GM19035 (cell line): ENCODE results near the gene NXPE4.
"Not testable (repeated sequence)": the region's sequence is repeated elsewhere in the genome, so short reads cannot be mapped to it uniquely, and the experiment has no call there.

ENCODE experiments used
- ATAC-seq: cut with Tn5 transposase; IDR thresholded peaks from one replicate; pipeline ENCODE4 v1.9.1; 2021; ENCODE audit not compliant: unreplicated experiment

Gene NXPE4

DNA sequence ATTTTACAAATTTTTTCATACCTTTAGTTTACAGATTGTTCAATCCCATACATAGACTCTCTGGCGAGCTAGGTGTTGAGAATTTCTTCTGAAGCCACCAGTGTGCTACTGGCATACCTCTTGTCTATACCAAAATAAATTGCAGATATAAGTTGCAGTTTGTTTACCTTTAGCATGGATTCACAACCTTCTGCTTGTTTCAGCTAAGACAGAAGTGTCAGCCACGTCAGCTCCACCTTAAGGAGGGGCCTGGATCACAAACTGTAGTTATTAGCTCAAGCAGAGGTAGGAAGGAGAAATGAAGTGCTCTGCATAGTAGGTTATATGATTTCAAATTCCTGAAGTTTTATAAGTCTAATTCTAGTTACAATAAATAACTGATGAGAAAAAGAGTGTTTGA, at the start of gene NXPE4:
NXPE4 (minus strand) TSS at position 216 of the 400 bp plus-strand sequence. CDS start 1,027 bp downstream, outside the sequence.
- ATAC-seq: no peak

DNA sequence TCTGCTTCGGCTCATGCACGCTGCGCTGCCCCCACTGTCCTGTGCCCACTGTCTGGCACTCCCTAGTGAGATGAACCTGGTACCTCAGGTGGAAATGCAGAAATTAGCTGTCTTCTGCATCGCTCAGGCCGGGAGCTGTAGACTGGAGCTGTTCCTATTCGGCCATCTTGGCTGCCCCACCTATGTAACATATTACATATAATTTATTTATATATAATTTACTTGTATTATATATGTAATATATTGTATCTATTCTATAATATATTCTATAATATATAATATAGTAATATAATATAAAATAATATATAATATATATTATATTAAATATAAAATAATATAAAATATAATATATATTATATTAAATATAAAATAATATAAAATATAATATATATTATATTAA, 43.9 kb upstream of the NXPE4 start:
- not testable (repeated sequence) for ATAC-seq

DNA sequence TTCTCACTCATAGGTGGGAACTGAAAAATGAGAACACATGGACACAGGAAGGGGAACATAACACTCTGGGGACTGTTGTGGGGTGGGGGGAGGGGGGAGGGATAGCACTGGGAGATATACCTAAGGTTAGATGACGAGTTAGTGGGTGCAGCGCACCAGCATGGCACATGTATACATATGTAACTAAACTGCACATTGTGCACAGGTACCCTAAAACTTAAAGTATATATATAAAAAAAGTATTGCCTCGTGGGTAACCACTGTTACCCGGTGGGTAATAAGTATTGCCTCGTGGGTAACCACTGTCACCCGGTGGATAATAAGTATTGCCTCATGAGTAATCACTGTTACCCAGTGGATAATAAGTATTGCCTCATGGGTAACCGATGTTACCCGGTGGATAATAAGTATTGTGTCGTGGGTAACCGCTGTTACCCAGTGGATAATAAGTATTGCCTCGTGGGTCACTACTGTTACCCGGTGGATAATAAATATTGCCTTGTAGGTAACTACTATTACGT, 35.9 kb upstream of the NXPE4 start:
- not testable (repeated sequence) for ATAC-seq

DNA sequence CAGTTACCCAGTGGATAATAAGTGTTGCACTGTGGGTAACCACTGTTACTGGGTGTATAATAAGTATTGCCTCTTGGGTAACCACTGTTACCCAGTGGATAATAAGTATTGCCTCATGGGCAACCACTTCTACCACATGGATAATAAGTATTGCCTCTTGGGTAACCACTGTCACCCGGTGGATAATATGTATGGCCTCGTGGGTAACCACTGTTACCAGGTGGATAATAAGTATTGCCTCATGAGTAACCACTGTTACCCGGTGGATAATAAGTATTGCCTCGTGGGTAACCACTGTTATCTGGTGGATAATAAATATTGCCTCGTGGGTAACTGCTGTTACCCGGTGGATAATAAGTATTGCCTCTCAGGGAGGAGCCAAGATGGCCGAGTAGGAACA, 29.7 kb upstream of the NXPE4 start:
- ATAC-seq: no peak

DNA sequence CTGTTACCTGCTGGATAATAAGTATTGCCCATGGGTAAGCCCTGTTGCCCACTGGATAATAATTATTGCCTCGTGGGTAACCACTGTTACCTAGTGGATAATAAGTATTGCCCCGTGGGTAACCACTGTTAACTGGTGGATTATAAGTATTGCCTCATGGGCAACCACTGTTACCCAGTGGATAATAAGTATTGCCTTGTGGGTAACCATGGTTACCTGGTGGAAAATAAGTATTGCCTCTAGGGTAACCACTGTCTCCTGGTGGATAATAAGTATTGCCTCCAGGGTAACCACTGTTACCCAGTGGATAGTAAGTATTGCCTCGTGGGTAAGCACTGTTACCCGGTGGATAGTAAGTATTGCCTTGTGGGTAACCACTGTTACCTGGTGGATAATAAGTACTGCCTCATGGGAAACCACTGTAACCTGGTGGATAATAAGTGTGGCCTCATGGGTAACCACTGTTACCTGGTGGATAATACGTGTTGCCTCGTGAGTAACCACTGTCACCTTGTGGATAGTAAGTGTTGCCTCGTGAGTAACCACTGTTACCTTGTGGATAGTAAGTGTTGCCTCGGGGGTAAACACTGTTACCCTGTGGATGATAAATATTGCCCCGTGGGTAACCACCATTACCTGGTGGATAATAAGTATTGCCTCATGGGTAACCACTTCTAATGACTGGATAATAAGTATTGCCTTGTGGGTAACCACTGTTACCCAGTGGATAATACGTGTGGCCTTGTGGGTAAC, 29.0 kb upstream of the NXPE4 start:
- ATAC-seq: no peak

DNA sequence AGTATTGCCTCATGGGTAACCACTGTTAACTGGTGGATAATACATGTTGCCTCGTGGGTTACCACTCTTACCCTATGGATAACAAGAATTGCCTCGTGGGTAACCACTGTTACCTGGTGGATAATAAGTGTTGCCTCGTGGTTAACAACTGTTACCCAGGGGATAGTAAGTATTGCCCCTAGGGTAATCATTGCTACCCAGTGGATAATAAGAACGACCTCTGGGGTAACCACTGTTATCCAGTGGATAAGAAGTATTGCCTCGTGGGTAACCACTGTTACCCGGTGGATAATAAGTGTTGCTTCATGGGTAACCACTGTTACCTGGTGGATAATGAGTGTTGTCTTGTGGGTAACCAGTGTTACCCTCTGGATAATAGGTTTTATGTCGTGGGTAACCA, 28.1 kb upstream of the NXPE4 start:
- ATAC-seq: no peak

DNA sequence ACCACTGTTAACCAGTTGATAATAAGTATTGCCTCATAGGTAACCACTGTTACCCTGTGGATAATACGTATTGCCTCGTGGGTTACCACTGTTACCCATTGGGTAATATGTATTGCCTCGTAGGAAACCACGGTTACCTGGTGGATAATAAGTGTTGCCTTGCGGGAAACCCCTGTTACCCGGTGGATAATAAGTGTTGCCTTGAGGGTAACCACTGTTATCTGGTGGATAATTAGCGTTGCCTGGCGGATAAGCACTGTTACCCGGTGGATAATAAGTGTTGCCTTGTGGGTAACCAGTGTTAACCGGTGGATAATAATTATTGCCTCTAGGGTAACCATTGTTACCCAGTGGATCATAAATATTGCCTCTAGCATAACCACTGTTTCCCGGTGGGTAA, 27.3 kb upstream of the NXPE4 start:
- ATAC-seq: no peak

DNA sequence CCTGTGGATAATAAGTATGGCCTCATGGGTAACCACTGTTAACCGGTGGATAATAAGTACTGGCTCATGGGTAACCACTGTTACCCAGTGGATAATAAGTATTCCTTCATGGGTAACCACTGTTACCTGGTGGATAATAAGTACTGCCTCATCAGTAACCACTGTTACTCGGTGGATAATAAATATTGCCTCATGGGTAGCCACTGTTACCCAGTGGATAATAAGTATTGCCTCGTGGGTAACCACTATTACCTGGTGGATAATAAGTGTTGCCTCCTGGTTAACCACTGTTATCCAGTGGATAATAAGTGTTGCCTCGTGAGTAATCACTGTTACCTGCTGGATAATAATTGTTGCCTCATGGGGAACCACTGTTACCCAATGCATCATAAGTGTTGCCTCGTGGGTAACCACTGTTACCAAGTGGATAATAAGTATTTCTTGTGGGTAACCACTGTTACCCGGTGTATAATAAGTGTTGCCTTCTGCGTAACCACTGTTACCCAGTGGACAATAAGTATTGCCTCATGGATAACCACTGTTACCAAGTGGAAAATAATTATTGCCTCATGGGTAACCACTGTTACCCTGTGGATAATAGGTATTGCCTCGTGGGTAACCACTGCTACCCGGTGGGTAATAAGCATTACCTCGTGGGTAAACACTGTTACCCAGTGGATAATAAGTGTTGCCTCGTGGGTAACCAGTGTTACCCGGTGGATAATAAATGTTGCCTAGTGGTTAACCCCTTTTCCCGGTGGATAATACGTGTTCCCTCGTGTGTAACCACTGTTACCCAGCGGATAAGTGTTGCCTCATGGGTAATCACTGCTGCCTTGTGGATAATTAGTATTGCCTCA, 26.6 kb upstream of the NXPE4 start:
- ATAC-seq: no peak

DNA sequence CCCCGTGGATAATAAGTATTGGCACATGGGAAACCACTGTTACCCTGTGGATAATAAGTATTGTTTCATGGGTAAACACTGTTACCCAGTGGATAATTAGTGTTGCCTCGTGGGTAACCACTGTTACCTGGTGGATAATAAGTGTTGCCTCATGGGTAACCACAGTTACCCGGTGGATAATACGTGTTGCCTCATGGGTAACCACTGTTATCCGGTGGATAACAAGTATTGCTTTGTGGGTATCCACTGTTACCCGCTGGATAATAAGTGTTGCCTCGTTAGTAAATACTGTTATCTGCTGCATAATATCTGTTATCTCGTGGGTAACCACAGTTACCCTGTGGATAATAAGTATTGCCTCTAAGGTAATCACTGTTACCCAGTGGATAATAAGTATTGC, 25.5 kb upstream of the NXPE4 start:
- ATAC-seq: no peak

DNA sequence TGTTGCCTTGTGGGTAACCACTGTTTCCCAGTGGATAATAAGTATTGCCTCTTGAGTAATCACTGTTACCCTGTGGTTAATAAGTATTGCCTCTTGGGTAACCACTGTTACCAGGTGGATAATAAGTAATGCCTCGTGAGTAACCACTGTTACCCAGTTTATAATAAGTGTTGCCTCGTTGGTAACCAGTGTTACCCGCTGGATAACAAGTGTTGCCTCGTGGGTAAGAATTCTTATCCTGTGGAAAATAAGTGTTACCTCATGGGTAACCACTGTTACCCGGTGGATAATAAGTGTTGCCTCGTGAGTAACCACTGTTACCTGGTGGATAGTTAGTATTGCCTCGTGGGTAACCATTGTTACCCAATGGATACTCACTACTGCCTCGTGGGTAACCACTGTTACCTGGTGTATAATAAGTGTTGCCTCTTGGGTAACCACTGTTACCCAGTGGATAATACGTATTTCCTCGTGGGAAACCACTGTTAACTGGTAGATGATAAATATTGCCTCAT, 24.1 kb upstream of the NXPE4 start:
- no peak for ATAC-seq

DNA sequence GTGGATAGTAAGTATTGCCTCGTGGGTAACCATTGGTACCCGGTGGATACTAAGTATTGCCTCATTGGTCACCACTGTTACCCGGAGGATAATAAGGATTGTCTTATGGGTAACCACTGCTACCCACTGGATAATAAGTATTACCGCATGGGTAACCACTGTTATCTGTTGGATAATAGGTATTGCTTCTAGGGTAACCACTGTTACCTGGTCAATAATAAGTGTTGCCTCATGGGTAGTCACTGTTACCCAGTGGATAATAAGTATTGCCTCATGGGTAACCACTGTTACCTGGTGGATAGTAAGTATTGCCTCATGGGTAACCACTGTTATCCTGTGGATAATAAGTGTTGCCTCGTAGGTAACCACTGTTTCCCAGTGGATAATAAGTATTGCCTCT, 22.6 kb upstream of the NXPE4 start:
- no peak for ATAC-seq

DNA sequence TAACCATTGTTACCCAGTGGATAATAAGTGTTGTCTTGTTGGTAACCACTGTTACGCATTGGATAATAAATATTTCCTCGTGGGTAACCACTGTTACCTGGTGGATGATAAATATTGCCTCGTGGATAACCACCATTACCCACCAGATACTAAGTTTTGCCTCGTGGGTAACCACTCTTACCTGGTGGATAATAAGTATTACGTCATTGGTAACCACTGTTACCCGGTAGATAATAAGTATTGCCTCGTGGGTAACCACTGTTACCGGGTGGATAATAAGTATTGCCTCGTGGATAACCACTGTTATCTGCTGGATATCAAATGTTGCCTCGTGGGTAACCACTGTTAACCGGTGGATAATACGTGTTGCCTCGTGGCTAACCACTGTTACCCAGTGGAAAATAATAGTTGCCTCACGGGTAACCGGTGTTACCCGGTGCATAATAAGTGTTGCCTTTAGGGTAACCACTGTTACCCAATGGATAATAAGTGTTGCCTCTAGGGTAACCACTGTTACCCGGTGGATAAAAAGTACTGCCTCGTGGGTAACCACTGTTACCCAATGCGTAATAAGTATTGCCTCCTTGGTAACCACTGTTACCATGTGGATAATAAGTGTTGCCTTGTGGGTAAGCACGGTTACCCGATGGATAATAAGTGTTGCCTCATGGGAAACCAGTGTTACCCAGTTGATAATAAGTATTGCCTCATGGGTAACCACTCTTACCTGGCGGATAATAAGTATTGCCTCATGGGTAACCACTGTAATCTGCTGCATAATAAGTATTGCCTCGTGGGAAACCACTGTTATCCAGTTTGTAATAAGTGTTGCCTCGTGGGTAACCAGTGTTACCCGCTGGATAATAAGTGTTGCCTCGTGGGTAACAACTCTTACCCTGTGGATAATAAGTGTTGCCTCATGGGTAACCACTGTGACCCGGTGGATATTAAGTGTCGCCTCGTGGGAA, 21.9 kb upstream of the NXPE4 start:
- ATAC-seq: no peak

DNA sequence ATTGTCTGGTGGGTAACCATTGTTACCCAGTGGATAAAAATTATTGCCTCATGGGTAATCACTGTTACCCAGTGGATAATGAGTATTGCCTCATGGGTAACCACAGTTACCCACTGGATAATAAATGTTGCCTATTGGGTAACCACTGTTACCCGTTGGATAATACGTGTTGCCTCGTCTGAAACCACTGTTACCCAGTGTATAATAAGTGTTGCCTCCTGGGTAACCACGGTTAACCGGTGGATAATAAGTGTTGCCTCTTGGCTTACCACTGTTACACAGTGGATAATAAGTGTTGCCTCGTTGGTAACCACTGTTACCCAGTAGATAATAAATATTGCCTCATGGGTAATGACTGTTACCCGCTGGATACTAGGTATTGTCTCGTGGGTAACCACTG, 20.9 kb upstream of the NXPE4 start:
- ATAC-seq: no peak

DNA sequence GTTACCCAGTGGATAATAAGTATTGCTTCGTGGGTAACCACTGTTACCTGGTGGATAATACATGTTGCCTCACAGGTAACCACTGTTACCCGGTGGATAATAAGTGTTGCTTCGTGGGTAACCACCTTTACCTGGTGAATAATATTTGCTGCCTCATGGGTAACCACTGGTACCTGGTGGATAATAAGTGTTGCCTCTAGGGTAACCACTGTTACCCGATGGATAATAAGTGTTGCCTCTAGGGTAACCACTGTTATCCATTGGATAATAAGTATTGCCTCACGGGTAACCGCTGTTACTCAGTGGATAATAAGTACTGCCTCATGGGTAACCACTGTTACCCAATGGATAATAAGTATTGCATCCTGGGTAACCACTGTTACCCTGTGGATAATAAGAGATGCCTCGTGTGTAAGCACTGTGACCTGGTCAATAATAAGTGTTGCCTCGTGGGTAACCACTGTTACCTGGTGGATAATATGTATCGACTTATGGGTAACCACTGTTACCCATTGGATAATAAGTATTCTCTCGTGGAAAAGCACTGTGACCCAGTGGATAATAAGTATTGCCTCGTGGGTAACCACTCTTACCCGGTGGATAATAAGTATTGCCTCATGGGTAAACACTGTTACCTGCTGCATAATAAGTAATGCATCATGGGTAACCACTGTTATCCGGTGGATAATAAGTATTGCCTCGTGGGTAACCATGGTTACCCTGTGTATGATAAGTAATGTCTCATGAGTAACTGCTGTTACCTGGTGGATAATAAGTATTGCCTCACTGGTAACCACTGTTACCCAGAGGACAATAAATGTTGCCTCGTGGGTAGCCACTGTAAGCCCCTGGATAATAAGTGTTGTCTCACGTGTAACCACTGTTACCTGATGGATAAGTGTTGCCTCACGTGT, 20.1 kb upstream of the NXPE4 start:
- no peak for ATAC-seq

DNA sequence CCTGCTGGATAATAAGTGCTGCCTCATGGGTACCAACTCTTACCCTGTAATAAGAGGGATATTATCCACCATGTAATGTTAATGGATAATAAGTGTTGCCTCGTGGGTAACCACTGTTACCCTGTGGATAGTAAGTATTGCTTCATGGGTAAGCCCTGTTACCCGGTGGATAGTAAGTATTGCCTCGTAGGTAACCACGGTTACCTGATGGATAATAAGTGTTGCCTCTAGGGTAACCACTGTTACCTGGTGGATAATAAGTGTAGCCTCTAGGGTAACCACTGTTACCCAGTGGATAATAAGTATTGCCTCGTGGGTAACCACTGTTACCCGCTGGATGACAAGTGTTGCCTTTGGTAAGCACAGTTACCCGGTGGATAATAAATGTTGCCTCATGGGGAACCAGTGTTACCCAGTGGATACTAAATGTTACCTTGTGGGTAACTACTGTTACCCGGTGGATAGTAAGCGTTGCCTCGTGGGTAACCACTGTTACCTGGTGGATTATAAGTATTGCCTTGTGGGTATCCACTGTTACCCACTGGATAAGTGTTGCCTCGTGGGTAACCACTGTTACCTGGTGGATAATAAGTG, 18.6 kb upstream of the NXPE4 start:
- ATAC-seq: no peak

DNA sequence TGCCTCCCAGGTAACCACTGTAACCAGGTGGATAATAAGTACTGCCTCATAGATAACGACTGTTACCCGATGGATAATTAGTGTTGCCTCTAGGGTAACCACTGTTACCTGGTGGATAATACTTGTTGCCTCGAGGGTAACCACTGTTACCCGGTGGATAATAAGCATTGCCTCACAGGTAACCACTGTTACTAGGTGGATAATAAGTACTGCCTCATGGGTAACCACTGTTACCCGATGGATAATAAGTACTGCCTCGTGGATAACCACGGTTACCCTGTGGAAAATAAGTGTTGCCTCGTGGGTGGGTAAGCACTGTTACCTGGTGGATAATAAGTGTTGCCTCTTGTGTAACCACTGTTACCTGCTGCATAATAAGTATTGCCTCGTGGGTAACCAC, 17.5 kb upstream of the NXPE4 start:
- not testable (repeated sequence) for ATAC-seq

DNA sequence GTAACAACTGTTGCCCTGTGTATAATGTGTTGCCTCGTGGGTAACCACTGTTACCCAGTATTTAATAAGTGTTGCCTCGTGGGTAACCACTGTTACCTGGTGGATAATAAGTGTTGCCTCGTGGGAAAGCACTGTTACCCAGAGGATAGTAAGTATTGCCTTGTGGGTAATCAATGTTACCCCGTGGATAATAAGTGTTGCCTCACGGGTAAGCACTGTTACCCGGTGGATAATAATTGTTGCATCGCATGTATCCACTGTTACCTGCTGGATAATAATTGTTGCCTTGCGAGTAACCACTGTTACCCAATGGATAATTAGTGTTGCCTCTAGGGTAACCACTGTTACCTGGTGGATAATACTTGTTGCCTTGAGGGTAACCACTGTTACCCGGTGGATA, 17.1 kb upstream of the NXPE4 start:
- no peak for ATAC-seq

DNA sequence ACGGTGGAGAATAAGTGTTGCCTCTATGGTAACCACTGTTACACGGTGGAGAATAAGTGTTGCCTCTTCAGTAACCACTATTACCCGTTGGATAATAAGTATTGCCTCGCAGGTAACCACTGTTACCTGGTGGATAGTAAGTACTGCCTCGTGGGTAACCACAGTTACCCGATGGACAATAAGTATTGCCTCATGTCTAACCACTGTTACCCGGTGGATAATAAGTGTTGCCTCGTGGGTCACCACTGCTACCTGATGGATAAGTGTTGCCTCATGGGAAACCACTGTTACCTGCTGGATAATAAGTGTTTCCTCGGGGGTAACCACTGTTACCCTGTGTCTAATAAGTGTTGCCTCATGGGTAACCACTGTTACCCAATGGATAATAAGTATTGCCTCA, 16.6 kb upstream of the NXPE4 start:
- ATAC-seq: not testable (repeated sequence)
